GM19397 (cell line): ENCODE data around the gene ANKRD13D.

Experiments used
- ATAC-seq: cut with Tn5 transposase; IDR thresholded peaks from one replicate; pipeline ENCODE4 v1.9.1; 2021; ENCODE audit warnings: mild to moderate bottlenecking, moderate library complexity; ENCODE audit not compliant: unreplicated experiment

ANKRD13D gene

DNA sequence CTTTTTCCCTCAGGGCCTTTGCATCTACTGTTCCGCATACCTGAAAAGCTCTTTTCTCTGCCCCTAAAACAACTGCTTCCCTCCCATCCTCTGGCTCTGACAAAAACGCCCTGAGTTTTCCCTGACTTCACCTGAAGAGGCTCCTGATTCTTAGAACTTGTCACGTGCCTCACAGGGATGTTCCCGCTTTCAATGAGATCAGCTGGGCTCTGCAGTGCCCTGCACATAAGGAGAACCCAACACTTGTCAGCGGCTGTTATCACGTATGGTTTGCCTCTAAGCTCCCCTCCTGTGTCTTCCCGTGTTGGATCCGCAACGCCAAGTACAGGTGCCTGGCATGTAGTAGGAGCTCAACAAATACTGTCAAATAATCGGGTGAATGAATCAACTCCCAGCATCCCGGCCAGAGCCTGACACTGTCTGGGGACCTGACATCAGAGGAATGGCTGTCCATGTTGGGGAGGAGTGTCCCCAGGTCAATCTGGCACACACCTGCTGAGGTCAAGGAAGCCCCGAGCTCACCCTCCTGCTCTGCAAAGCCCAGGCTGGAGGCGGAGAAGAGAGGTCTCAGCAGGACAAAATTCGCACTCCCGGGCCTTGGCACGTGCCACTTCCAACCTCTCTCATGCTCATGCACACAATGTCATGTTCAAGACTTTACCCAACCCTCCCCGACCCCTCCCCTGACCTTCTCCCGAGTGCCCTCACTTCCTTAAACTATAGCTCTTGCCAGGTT, 27.0 kb upstream of the ANKRD13D start:
- ATAC-seq: no peak

DNA sequence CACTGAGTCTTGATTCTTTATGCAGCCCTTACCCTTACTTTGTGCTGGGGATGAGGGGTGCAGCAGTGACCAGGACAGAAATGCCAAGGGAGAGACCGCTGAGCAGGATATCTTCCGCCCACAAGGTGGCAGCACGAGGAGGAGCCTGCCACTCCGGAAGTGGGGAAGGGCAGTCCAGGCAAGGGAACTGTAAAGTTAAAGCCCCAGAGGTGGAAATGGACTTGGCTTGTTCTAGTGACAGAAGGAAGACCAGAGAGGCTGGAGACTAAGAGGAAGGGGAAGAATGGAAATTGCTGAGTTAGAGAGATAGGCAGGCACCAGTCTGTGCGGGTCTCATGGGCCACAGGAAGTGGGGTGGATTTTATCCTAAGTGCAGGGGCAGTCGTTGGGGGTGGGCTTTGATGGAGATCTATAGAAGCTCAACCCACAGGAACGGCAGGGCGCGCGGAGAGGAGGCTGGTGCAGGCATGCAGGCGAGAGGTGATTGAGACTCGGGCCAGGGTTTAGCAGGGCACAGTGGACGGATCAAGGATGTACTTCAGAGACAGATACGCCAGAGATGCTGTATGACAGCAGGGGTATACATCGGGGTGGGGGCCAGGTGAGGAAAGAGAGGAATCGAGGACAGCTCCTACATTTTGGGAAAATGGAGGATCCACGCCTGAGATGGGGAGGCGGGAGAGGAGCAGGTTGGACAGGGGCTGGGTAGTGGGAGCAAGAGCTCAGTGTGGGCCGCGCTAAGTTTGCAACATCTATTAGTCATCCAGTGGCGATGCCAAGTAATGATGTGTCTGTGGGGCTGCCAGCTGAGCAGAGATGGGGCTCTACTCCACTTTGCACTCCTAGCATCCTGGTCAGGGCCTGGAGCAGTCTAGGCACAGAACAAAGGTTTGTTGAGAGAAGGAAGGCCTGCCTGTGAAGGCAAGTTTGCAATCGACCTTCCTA, 26.1 kb upstream of the ANKRD13D start:
- no peak for ATAC-seq

DNA sequence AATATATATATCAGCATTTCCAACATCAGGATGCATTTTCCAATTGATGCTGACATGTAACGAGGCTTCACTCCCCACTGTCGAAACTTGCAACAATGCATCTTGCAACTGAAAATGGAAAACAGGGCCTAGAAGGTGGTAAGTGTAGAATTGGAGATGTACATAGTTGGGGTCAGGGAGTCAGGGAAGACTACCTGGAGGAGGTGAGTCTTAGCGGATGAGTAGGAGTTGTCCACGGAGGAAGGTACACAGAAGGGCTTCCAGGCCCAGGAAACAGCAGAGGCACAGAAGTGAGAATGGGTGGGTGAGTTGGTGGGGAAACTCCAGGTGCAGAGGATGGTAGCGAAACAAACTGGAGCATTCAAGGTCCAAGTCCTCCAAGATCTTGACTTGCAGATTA, 24.8 kb upstream of the ANKRD13D start:
- no peak for ATAC-seq

DNA sequence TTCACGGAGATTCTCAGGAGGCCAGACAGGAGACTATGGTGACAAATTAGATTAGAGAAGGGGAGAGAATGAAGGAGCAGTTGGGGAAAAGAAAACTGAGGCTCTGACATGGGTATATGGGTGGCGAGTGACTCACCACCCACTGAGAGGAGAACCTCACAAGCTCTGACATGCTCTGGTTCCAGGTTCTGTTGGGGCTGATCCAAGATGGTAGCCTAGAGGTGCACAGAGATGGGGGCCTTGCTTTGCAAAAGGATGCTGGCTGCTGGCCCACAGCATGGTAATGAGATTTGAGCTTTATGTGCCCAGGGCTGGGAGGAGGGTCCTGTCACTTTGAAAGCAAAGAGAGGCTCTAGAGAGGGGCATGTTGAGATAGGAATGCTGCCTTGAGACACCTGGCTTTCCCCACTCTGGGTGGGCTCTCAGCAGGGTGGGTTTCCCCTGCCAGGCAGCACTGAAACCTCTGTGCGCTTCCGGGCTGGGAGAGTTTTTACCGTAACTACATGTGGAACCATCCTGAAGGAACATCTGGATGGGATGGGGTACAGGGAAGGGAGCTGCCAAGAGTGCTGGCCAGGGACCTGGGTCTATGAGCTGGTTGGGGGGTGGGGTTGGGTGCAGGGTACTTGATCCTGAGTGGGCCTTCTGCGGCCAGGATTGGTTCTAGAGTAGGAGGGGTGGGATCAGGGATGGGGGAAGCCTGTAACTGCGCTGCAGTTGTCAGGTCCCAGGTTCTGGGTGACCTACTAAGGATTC, 24.0 kb upstream of the ANKRD13D start:
- no peak for ATAC-seq

DNA sequence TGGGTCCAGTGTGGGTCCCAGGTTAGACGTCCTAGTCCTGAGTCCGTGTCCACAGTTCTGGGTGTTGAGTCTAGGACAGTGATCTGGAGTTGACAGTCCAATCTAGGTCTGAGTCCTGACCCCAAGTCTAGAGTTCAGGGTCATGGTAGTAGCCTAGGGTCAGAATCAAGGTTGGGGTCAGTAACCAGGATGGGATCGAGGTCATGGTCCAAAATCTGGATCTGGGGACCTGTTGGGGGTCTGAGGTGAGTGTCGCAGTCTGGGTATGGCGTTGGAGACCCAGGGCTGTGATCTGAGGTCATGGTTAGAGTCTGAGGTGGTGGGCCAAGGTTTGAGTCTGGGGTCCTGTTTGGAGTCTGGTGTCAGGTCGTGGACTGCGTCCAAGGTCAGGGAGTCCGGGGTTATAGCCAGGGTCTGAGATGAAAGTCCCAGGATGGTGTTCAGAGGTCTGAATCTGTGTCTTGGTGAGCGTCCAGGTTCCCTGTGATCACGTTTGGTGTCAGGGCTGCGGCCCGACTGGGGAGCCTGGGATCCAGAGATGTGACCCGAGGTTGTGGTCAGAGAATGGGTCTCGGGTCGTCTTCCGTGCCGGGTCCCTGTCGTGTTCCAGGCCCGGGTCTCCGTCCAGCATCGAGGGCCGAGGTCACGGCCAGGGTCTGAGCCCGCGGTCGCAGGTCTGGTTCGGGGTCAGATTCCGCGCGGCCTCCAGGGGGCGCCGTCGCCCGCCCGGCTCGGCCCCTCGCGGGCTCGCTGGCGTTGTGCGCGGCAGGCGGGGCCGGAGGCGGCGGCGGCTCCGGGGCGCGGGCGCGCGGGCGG, 23.3 kb upstream of the ANKRD13D start:
- ATAC-seq: peak; percentile 38

DNA sequence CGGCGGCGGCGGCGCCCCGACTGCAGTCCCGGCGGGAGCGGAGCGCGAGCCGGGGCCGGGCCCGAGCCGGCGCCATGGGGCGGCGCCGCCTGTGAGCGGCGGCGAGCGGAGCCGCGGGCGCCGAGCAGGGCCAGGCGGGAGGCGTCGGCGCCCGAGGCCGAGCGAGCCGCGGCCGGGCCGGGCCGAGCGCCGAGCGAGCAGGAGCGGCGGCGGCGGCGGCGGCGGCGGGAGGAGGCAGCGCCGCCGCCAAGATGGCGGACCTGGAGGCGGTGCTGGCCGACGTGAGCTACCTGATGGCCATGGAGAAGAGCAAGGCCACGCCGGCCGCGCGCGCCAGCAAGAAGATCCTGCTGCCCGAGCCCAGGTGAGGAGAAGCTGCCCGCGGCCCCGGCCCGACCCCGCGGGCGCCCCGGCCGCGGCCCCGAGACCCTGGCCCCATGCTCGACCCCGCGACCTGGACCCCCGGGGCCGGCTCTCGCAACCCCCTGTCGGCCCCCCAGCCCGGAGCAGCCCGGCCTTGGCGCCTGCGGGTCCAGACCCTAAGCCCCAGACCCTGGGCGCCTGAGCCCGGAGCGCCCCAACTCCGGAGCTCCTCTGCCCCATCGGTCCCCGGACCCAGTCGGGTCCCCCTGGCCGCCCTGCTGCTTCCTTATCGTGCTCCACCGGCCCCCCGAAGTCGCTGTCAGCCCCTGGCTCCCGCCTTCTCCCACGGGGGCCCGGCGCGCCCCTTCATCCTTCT, 22.5 kb upstream of the ANKRD13D start, which contains the start of gene GRK2:
GRK2 (plus strand) TSS at position 25 of the 739 bp plus-strand sequence; CDS start at position 252, 227 bp downstream.
- no peak for ATAC-seq

DNA sequence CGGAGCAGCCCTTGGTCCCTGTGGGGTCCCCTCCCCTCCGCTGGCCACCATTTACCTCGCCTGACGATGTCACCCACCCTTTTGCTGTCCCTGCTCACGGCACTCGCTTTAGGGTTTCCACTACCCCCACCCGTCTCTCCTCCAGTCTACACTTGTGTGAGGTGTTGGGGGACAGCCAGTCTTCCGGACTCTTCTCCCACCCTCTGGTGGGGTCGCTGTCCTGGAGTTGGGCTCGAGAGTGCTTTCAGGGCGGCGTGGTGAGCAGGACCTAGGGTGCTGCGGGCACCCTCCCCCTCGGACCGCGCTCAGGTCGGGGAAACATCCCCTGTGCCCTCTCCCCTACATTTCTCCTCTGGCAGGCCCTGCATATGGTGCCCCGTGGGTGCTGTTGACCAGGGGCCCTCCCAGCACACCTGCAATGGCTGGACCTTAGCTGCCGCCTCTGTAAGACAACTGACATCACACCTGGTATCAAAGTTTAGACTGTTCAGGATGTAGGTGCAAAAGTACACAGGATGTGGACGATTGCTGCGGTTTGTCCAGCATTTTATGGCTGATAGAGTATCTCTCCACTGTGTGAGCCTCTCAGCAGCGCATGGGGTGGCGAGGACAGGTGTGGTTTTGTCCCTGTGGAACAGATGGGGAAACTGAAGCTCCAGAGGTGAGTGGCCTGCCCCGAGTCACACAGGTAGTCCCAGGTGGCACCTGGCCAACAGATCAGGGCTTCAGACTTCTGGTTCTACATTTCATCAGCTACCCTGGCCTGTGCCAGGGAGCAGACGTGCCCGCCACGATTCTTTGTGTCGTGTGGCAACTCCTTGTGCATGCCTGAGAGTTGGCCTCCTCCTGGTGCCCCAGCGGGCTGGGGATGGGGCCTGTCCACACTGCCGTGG, 21.7 kb upstream of the ANKRD13D start:
- no peak for ATAC-seq

DNA sequence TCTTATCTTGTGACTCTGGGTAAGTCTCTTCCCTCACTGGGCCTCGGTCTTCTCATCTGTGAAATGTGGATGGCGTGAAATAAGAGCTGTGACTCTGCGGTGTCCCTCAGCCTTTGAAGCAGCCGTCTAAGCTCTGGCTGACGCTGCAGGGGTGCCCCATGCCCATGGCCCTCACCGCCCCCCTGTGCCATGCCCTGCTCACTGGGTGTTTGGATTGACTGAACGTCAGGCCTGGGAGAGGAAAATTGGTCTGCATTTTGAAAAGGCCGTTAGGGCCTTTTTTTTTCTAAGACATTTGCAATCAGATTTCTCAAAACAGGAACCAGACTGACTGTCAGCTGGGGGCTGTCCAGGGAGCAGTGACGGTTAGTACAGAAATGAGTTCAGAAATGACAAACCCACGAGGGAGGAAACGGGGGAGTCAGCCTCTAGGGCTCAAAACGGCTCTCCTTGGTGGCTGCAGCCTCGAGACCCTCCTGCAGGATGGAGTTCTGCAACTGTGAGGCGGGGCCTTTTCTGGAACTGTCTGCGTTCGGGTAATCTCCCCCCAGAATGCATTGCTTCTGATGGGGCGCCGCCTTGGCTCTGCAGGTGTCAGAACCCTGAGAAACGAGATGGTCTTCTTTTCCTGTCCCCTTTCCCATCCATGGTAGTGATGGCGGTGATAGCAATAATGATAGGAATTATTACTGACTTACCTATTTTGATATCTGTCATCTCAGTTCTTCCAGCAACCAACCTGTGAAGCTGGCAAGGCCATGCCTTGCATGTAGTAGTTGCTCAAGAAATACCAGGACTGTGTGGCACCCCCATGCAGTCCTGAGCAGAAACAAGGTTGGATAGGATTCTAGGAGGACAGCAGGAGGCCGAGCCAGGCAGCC, 20.8 kb upstream of the ANKRD13D start:
- no peak for ATAC-seq

DNA sequence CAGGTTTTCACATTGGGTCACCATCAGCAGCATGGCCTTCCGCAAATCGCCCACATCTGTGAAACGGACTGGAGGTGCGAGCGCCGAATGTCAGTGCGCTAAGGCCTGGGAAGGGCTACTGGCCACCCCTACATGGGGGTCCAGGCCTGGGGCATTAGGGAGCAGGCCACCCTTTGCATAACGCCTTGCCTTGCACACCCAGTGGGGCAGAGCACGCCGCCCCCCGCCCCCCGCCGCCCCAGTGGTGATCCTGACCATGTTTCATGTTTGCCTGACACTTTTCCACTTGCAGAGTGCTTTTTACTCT, 20.2 kb upstream of the ANKRD13D start:
- ATAC-seq: no peak

DNA sequence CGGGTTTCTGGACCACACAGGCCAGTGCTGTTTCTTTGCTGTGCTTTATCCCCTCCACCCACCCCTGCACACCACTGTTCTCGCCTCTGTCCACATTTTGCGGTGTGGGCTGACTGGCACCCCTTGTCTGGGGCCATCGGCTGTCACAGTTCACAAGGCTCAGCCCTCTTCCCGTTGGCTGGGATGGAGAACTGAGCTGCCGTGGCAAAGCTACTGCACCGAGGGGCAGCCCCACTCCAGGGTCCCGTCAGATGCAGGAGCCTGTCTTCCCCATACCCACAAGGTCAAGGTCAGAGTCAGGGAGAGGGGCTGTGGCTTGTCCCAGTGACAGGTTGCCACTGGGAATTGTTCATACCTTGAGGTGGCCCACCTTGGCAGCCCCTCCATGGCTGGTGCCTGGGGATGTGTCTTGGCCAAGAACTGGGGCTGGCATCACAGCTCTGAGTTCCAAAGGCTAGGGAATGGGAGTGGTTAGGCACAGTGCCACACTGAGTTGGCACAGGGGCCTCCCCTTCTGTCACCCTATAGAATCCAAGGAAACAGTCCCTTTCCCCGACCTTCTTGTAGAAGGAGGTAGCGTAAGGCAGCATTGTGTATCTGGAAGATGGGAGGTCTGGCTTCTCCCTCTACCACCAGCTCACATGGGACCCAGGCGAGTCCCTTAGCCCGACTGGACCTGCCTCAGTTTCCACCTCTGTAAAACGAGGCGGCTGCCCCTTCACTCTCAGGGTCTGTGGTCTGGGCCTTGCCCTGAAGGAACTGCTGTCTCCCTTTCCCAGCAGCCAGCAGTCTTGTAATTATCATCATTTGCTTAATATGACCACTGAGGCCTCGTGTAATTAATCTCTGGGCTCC, 19.5 kb upstream of the ANKRD13D start:
- no peak for ATAC-seq

DNA sequence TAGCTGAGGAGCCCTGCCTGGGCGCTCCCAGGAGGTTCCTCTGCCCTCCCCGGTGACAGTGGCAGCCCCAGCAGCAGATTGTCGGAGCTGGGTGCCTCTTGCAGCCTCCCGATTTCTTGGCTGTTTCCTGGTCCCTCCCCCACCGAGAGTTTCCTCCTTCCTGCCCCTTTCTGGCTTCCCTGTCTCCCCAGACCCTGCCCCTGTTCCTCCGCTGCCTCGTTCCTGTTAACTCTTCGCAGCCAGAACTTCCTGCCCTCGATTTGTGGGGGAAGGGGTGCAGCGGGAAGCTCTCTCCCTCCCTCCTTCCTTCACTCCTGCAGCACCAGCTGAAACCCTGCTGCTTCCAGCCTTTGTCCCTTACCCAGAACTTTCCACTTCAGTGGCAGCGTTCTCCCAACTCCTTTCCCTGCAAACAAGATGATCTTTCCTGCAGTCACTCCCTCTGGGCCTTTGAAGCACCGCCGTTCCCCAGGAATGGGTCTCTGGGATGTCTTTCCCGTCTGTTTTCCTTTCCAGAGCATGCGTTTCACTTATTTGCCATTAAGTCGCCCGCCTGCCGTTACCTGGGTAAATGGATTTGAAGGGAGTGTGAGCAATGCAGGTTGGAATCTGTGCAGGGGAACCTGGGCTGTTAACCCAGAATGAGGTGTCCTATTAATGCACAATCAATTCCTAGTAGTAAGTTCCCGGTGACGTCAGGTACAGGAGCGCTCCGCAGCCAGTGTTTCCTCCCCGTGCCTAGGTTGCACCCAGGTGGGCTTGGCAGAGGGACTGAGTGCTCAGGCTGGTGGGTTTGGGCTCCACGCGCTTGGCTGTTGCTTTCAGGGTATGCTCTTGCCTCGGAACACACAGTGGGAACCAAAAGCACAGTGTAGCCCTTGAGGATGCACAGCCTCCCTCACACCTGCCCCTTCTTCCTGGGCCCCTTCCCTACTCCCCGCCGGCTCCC, 18.6 kb upstream of the ANKRD13D start:
- no peak for ATAC-seq

DNA sequence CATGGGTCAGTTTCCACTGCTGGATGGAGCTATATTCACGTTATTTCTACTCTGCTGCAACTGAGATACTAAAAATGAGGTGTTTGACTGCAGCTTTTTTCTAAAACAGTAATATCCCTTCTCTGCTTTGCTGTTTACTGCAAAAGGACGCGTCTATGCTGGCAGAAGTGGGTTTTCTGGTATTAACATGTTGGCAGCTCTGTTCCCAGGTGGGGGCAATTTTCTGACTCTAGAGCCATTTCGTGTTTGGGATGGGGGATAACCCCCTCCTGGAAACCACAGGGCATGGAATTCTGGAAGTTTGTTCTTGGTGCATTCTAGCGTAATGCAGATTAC, 17.9 kb upstream of the ANKRD13D start:
- no peak for ATAC-seq

DNA sequence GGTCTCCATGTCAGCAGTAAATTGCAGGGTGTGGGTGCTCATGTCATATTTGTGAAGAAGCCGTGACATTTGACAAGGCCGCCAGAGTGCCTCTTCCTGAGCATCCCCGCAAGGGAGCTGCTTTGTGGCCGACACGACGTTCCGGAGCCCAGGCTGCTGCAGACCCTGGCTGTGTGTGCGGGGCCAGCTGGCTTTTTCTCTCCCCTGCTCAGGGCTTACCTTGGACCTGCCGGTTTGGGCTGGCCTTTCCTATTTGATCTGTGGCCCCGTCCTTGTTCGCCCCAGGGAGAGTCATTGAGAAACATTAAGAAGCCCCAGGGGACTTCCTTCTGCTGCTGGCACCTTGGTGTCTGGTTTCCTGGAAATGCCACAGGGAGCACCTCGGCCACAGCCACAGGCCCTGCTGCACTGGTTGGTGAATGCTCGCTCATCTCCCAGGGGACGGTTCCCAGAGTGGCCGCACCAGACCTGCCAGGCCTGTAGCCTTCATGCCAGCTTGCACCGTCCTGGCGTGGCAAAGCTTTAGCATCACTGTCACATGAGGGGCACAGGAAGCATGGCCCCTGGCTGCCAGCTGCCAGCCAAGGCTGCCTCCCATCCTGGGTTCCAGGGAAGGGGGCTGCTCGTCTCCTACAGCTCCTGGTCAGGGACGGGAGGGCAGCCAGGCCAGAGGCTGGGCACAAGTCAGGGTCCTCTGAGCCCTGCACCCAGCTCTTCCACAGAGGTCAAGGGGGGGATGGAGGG, 17.4 kb upstream of the ANKRD13D start:
- ATAC-seq: no peak

DNA sequence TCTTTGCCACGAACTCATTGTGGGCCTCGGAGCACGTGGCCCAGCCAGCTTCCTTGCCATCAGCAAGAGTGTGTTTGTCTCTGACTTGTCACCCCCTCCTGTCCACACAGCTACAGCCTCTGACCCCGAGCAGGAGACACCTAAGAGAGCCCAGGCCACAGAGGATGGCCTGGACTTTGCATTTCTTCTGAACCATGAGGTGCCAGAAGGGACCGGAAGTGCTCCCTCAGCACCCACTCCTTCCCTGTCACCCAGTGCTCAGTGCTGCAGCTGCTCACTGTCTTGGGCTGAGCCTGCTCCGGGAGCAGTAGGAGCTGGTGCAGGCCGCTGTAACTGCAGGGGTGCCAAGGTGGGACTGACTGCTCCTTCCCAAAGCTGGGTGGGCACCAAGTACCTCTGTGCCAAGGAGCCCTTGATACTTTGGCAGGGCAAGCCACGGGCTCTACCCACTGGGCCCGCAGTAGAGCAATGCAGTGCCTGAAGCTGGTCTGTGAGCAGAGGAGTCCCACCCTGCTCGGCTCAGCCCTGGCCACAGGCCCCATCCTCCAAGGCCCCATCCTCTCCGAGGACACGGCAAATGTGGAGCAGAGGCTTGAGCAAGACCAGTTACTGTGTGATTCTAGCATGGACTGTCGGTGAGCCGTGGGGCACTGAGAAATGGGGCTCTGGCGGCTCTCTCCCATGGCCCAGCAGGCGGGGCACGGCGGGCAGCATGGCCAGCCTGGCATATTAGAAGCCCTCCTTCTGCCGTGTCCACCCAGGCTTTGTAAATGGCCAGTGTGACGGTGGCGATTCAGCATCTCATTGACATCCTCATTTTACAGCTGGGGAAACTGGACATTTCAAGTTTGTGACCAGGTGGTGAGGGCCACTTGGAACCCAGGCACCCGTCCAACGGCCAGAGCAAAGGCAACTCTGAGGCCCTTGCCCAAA, 16.5 kb upstream of the ANKRD13D start:
- no peak for ATAC-seq
